NT2/D1 (cell line): ENCODE data around the gene FYCO1.

Source experiments
- DNase-seq: peaks from one replicate; pipeline ENCODE4 v3.0.0-alpha.2; 2011; ENCODE audit warnings: low read depth, low spot score
- H3K27me3 ChIP-seq: 2 replicates; pipeline ENCODE4 v1.6.0; 2011; ENCODE audit warnings: mild to moderate bottlenecking; ENCODE audit not compliant: insufficient read length, insufficient read depth
- H3K36me3 ChIP-seq: 2 replicates; pipeline ENCODE4 v1.6.1; 2011; ENCODE audit warnings: mild to moderate bottlenecking, low read length, mixed read lengths; ENCODE audit not compliant: insufficient read depth, insufficient read length
- H3K4me1 ChIP-seq: 2 replicates; pipeline ENCODE4 v1.5.1; 2011; ENCODE audit not compliant: insufficient read depth, insufficient read length
- H3K4me3 ChIP-seq: 2 replicates; pipeline ENCODE4 v1.5.1; 2011; ENCODE audit warnings: low read depth; ENCODE audit not compliant: insufficient read length
- H3K9ac ChIP-seq: 2 replicates; pipeline ENCODE4 v1.6.0; 2011; ENCODE audit warnings: low read depth; ENCODE audit not compliant: insufficient read length
- H3K9me3 ChIP-seq: 2 replicates; pipeline ENCODE4 v1.5.1; 2011; ENCODE audit warnings: mild to moderate bottlenecking, low read length; ENCODE audit not compliant: insufficient read depth
- SUZ12 ChIP-seq: IDR thresholded peaks from 2 replicates; pipeline ENCODE4 v1.6.1; 2011; ENCODE audit not compliant: insufficient read length, insufficient read depth; ENCODE audit errors: extremely low read depth
- YY1 ChIP-seq: IDR thresholded peaks from 2 replicates; pipeline ENCODE4 v1.6.1; 2011; ENCODE audit not compliant: insufficient read length, insufficient read depth
- ZNF274 ChIP-seq: IDR thresholded peaks from 2 replicates; pipeline ENCODE4 v1.6.1; 2011; ENCODE audit warnings: mild to moderate bottlenecking, low read depth, low read length

FYCO1 gene

DNA sequence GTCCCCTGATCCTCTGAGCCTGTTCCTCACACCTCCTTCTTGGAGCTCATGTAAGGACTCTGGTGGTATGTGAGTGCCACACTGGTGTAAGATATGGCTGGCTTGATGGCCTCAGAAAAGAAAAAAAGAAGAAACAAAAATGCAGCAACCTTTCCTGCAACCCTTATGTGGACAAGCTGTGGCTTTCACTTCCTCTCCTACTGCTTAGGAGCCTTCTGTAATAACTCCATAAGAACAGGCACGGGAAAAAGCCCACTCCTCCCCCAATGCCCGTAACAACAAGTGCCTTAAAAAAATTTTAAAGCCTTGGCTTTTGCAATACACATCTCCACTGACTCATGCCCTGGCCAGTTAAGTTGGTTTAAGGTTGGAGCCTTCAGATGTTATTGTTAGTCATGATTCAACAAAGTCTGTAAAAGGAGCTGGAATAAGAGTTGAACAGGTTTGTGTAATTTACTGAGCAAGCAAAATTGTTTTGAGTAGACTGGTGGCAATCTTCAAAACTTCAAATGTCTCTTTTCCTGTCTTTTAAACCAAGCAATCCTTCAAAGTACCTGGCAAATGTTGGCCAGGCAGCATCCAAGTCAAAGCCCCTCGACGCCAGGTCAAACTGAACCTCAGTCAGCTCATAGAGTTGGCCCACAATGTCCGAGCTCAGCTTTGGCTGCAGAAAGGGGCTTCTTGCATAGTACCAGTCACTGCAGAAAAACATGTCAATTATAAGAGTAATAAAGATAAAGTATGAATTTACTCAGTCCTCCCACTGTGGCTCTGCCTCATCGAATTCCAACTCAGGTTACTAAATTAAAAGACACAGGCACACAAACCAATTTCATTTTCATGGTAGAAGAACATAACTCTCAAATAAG lies 22.9 kb downstream of the FYCO1 start:
- TF ChIP-seq SUZ12 (no peak), ZNF274 (no peak), YY1 (no peak)
- Histone ChIP-seq H3K27me3 (no peaks in the 10 kb centered on the region), H3K36me3 (peaks cover 37% of the 10 kb centered on the region), H3K9me3 (no peaks in the 10 kb centered on the region), H3K4me1 (peaks cover 6% of the 10 kb centered on the region), H3K9ac (no peak overlapping the region), H3K4me3 (no peak overlapping the region)
- DNase-seq = no peak

DNA sequence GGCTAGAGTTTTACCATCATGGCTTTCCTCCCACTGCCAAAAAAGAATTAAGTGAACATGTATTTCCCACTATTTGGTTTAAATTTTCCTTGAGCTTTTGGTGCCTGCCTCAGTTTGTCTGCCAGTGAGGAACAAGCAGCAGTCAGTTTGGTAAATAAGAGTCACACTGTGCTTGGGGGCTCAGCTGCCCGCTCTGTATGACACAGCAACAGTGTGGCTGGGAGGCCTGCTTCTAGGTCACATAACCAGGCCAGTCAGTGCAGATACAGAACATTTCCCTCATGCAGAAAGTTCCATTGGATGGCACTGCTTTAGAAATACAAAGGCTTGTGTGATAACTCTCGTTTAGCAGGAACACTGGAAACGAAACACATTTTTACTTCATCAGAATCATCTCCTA lies 25.7 kb downstream of the FYCO1 start:
- Histone ChIP-seq H3K4me1 (peaks cover 9% of the 10 kb centered on the region), H3K9ac (no peak overlapping the region), H3K9me3 (no peaks in the 10 kb centered on the region), H3K36me3 (peaks cover 50% of the 10 kb centered on the region), H3K4me3 (no peak overlapping the region), H3K27me3 (no peaks in the 10 kb centered on the region)
- no peak for DNase-seq
- TF ChIP-seq YY1 (no peak), SUZ12 (no peak), ZNF274 (no peak)

DNA sequence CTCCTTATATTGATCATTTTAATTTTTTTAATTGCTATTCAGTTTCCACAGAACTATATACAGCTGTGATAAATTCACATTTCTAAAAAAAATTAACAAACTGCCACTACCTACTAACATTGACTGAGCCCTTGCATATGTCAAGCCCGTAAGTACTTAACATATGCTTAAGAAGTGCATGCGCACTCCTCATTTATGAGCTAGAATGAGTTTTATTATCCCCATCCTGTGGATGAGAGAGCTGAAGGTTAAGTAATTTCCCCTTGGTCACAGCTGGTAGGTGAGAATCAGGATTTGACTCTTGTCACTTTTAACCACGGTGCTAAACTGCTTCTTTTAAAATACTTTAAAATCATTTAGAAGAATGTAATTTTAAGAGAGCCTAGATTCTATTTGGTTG lies 26.5 kb downstream of the FYCO1 start:
- no peak for DNase-seq
- H3K4me1 ChIP-seq = peaks cover 9% of the 10 kb centered on the region
- TF ChIP-seq SUZ12 (no peak), YY1 (no peak), ZNF274 (no peak)
- H3K36me3 ChIP-seq = peaks cover 51% of the 10 kb centered on the region
- H3K4me3 ChIP-seq = no peak overlapping the region
- no peaks in the 10 kb centered on the region for H3K27me3 ChIP-seq
- H3K9me3 ChIP-seq = no peaks in the 10 kb centered on the region
- no peak overlapping the region for H3K9ac ChIP-seq

DNA sequence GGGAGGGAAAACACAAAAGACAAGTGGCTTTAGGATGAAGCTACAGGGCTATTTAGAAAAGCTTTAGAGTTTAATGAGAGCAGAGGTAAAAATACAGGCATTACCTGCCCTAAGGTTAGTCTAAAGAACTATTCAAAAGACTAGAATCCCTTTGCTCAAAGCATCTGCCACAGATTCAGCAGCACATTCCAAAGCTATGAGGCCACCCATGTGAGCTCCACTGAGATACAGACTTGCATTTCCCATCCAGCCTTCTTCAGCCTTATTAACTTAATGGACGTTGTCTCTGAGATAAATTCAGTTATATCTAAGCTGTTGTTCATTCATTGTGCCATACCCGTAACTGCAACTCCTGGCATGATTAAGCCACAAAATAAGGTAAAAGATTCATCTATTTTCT lies 26.9 kb downstream of the FYCO1 start:
- Histone ChIP-seq H3K27me3 (no peaks in the 10 kb centered on the region), H3K9ac (no peak overlapping the region), H3K36me3 (peaks cover 52% of the 10 kb centered on the region), H3K4me1 (peaks cover 9% of the 10 kb centered on the region), H3K4me3 (no peak overlapping the region), H3K9me3 (no peaks in the 10 kb centered on the region)
- DNase-seq = peak; percentile 47
- no peak for TF ChIP-seq SUZ12
- TF ChIP-seq ZNF274 = no peak
- TF ChIP-seq YY1 = no peak

DNA sequence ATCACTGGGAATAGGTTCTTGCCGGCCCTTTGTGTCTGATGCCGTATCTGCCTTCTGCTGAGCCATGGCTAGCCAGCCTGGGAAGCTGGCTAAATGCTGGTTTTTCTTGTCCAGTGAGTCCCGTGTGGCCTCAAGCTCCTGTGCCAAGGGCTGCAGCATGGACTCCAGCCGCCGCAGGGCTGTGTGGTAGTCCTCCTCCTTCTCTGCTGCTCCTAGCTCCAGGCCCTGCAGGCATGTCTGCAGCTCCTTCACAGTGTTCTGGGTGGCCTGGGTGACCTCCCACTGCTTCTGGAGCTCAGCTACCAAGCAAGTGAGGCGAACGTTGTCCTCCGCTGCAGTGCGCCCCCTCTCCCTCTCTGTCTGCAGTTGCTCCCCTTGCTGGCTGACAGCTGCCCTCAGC lies 27.5 kb downstream of the FYCO1 start:
- TF ChIP-seq YY1 (no peak), ZNF274 (no peak), SUZ12 (no peak)
- no peak overlapping the region for H3K4me3 ChIP-seq
- H3K36me3 ChIP-seq = peaks cover 58% of the 10 kb centered on the region
- DNase-seq = no peak
- no peaks in the 10 kb centered on the region for H3K9me3 ChIP-seq
- H3K27me3 ChIP-seq = no peaks in the 10 kb centered on the region
- H3K4me1 ChIP-seq = peaks cover 9% of the 10 kb centered on the region
- H3K9ac ChIP-seq = no peak overlapping the region

DNA sequence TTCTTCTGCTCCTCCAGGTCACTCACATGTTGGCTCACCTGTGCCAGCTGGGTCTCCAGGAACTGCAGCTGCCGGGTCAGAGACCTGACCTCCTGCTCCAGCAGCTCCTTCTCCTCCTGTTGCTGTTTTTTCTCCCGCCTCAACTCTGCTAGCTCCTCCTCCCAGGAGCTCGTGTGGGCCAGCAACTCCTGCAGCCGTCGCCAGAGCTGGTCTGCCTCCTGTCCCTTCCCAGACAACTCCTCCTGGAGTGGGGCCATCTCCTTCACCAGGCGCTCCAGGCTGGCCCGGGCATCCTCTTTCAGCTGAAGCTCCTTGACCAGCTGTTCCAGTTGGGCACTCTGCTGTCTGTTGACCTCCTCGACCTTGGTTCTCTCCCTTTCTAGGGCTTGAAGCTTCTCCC lies 27.9 kb downstream of the FYCO1 start:
- TF ChIP-seq SUZ12 (no peak), YY1 (no peak), ZNF274 (no peak)
- Histone ChIP-seq H3K9ac (no peak overlapping the region), H3K27me3 (no peaks in the 10 kb centered on the region), H3K9me3 (no peaks in the 10 kb centered on the region), H3K4me3 (no peak overlapping the region), H3K4me1 (peaks cover 9% of the 10 kb centered on the region), H3K36me3 (peaks cover 62% of the 10 kb centered on the region)
- no peak for DNase-seq

DNA sequence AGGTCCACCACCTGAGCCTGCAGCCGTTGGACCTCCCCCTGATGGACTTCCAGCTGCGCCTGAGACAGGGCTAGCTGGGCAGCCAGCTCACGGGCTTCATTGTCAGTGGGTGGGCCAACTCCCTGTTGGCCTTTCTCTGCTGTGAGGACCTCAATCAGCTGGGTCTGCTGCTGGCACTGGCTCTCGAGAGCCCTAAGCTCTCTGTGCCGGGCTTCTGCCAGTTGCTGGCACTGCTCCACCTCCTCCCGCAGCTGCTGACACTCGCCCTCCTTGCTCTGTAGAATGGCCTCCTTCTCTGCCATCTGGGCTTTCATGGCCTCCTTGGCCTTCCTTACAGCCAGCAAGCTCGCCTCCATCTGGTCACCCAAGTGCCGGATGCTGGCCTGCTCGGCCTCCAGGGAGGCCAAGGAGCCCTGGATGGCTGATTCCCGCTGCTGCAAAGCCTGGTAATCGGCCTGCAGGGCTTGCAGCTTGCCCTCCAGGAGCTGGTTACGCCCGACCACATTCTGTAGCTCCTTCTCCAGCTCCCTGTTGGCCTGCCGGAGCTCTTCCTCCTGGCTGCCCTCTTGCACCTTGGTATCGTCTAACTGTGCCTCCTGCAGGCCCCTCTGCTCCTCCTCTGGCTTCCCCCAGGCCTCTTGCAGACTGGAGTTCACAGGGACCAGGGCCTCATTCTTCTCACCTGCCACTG lies 28.5 kb downstream of the FYCO1 start:
- TF ChIP-seq SUZ12 (no peak), YY1 (no peak), ZNF274 (no peak)
- Histone ChIP-seq H3K4me3 (no peak overlapping the region), H3K9me3 (no peaks in the 10 kb centered on the region), H3K4me1 (peaks cover 9% of the 10 kb centered on the region), H3K27me3 (no peaks in the 10 kb centered on the region), H3K36me3 (peaks cover 69% of the 10 kb centered on the region), H3K9ac (no peak overlapping the region)
- no peak for DNase-seq
